Stimulated activated CD4-positive, alpha-beta T cell treated with anti-CD3 and anti-CD28 coated beads, Interleukin-15, amount 100 ng/mL, for 24 hours (primary cell): ENCODE measurements around the gene BCDIN3D.
"Not testable (repeated sequence)": the region's sequence is repeated elsewhere in the genome, so short reads cannot be mapped to it uniquely, and the experiment has no call there.

Experiments used
- DNase-seq: peaks from one replicate; pipeline ENCODE4 v3.0.0-alpha.2; 2020

The BCDIN3D gene

DNA sequence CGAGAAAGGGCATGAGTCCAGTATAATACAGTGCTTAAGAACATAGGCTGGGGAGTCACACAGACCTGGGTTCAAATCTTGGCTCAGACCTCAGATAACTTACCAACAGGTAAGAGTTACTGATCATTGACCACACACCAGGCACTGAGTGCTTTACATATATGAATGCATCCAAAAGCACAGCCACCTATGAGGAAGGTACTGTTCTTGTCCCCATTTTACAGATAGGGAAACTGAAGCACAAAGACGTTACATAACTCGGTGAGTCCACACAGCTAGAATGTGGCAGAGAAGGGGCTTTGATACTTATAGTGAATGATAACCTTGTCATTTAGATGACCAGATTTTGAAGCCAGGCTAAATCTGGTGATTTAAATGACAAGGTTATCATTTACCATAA lies 33.2 kb upstream of the BCDIN3D start:
- DNase-seq = no peak

DNA sequence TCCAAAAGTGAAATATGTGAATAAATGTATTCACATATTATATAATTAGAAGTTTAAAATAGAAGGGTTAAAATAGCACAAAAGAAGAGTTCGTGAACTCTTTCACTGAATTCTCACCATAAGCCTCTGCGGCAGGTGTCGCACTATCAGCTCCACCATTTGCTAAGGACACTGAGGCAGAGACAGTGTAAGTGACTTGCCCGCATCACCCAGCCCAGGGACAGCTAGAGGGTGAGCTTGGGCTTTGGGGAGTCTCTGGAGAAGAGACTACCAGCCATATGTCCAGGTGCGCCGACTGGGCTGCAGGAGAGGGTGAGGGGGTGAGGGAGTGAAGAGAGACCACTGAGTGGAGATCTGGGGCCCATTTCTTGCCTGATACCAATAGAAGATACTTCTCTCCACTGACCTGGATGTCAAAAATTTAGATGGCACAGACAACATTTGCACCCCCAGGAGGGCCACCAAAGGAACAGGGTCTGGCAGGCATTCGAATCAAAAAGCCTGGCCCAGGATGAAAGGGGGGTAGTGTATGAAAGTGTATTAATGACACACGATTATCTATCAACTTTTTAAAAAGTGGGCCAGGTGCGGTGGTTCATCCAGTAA lies 32.3 kb upstream of the BCDIN3D start:
- DNase-seq = no peak

DNA sequence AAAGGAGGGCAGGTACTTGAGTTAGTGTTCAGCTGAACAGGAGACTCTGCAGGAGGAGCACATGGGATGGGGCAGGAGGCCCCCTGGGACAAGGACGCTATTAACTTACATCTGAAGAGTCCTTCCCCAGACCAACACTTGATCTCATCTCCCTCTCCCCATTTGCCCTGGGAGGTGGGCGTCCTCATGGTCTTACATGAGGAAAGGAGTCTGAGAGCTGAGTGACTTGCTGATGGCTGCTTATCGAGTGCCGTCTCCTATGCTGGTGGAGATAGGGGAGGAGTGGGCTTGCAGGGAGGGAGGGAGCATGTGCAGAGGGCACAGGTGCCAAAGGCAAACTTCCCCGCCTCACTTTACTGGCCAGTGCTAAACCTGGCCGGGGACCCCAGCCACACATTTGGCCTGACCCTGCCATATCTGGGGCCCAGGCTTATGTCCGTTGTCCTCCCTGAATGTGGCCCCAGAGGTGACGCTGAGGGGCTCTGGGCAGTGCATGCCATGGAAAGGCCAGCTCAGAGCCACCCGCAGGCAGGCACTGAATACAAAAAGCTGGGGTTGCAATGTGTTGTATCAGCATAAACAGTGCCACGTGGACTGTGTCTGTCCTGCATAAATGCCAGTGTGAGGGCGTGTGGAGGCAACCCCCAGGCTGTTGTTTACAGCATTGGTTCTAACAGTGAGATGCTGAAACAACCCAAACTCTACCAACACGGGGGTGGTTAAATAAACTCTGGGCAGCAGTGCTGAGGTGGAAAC lies 31.4 kb upstream of the BCDIN3D start:
- no peak for DNase-seq

DNA sequence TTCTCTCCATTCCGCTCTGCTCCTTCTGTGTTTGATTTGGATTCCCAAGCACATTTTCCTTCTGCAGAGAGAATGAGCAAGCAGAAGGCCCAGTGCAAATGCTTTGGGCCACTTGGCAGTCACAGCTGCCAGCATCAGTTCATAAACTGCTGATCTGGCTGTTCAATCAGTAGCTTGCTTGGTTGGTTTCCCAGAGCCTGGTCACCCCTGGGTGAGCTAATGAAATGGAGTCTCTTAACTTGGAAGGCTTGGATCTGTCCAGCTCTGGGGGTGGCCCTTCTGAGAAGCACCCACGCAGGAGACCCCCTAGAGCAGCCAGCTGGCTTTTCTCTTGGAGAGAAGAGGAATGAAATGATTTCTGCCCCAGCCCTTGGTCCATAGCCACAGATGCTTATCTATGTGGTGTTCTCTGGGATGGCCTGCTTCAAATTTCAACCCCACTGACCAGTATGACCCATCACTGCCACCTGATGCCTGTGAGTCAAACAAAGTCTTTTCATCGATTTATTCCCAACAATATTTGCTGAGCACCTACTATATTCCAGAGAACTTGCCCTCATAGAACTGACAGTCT lies 30.5 kb upstream of the BCDIN3D start:
- DNase-seq = no peak

DNA sequence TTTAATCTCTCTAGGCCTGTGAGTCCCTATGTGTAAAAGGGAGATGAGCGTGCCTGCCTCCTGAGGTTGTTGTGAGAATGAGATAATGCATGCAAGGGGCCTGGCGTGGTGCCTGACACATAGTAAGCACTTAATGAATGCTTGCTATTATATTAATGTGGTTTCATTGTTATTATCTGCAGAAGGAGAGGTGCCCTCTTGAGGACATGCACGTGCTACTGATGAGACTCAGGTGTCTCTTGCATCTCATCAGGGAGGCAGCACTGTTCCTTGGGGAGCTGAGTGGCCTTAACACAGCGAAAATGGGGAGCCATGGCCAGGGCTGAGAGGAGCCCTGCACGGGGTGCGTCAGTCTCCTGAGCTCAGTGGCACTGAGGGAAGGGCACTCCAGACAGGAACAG lies 29.9 kb upstream of the BCDIN3D start:
- no peak for DNase-seq

DNA sequence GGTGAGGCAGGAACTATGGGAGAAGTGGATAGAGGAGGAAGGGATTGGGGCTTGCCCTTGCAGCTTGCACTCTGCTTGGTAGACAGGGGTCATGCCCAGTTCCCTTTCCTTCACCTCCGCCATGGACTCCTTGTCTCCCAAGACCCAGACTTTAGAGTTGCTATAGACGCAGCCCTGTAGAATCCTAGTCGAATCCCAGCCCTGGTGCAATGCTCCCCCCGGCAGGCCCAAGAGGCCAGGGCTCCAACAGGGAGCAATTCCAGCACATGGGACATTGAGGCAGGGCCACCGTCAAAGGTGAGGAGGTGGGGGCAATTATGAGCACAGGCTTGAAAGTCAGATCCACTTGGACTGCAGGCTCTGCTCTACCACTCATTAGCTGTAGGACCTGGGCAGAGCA lies 29.5 kb upstream of the BCDIN3D start:
- DNase-seq = no peak

DNA sequence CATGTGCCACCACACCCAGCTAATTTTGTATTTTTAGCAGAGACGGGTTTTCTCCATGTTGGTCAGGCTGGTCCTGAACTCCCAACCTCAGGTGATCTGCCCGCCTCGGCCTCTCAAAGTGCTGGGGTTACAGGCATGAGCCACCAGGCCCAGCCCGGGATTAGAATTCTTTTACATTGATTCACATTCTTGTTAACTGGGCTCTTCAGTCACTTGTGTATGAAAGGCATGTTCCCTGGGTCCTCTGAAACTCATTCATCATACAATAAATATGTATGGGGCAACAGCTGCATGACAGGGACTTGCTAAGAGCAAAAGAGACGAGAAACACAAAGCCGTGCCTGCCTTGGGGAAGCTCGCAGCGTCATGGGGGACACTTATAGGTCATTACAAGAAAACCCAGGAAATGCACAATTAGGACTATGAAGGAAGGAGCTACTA lies 28.9 kb upstream of the BCDIN3D start:
- DNase-seq = not testable (repeated sequence)

DNA sequence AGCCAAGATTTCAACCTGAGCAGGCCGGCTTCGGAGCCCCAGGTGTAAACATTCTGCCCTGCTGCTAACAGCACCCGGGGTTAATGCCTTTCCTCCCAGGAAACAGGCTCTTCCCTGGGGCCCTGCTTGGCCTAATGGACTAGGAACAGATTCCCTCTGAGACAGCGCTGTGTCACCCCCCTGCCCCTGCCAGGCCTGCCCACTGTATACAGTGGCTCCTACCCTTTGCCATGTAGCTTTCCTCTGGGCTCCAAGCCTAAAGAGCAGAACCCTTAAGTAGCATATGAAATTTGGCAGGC lies 28.3 kb upstream of the BCDIN3D start:
- no peak for DNase-seq

DNA sequence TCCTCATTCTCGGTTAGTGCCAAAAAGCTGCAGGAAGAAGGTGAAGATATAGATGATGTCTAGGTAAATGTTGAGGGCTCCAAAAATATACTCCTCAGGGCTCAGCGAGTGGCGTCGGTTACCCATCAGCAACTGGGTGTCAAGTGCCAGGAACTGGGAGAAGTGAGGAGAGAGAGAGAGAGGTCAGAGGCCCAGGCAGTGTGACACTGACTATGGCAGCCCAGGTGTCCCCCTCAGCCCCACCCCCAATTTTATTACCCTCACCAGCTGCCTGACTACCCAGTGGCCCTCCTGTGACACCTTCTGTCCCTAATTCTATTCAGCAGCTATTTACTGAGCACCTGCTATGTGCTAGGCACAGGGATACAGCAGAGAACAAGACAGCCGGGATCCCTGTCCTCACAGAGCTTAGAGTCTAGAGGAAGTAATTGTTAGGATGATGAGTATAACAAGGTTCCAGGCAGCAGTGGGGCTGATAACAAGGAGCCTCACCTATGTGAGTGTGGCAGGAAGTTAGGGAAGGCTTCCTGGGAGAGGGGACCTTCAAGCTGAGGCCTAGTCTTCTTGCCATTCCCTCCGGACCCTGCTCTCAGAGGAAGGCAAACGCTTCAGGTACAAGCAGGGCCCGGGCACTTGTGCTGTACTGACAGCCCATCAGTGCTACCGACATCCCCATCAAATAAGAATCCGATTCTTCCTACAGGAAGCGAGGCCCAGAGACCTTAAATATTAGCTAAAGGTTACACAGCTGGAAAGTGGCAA lies 27.8 kb upstream of the BCDIN3D start:
- DNase-seq = no peak

DNA sequence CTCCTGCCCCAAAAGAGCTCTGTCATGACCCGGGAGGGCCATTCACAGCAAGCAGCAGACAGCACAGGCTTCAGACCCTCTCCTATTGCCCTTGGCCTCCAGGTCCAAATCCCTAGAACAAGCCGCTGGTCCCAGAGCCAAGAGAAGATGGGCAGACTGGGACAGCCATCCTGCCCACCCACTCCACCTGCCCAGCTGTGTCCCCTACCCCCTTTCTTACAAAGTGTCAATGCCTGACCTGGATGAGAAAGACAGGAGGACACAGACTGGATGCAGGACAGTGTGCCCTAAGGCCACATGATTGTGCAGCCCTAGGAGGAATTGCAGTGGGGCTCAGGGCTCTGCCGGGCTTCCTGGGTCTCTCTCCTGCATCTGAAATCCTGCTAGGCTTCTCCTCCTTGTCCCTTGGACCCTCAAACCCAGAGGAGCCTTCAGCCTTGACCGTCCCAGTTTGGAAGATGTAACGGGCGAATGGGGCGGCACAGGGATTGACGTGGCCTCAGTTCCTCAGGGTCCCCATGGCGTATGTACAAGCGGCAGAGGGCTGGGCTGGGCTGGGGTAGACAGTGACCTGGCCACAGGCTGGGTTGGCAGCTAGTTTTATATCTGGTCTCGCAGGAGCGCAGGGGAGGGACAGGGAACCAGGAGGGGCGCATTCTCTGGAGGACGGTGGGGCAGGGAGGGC lies 27.1 kb upstream of the BCDIN3D start:
- DNase-seq = no peak

DNA sequence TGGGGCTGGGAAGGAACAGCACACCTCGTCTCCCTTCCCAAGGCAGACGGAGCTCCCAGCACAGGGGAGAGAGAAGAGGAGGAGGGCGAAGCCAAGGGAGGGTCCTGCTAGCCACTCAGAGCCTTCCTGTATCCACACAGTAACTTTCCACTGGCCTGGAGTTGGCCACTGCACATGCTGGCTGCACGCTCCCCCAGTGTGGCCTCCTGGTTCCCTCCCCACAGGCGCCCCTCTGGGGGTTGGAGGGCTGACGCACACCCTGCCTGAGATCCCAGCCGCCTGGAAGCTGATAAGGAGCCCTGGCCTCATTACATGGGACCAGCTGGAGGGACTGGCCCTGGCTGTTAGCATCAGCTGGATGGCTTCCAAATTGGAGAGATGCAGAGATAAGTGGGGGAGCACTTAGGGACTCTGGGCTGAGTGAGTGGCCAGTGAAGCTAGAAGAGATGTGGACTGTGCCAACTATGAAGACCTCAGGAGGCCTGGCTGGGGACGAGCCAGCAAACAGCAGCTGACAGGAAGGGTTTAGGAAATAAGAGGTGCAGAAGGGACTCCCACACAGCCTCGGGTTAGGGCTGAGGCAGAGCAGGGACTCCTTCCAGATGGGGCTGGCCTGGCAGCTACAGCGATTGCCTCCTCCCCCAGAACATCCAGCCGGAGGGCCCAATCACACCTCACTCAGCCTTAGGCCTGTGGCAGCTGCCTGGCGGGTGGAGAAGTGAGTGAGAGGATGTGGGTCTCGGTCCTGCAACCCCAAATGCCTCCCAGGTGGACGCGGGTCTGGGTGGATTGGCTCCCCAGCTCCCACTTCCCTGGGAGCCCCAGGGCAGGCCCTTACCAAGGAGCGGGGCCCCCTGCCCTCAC lies 26.3 kb upstream of the BCDIN3D start:
- no peak for DNase-seq

DNA sequence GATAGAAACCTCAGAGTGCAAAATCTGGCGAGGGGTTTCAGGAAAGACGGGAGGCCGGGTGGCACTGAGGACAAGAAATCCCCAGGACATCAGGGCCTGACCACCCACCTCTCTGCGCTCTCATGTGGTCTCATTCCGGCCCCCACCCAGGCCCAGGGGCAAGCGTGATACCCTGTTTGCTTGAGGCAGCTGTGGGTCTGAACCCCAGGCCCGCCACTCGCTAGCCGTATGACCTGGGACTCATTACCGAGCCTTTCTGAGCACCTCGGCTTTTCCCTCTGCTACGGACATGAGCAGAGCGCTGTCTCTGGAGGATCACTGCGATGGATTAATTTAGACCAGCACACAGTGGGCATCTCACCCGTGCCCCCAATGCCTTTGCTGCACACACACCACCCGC lies 25.5 kb upstream of the BCDIN3D start:
- no peak for DNase-seq

DNA sequence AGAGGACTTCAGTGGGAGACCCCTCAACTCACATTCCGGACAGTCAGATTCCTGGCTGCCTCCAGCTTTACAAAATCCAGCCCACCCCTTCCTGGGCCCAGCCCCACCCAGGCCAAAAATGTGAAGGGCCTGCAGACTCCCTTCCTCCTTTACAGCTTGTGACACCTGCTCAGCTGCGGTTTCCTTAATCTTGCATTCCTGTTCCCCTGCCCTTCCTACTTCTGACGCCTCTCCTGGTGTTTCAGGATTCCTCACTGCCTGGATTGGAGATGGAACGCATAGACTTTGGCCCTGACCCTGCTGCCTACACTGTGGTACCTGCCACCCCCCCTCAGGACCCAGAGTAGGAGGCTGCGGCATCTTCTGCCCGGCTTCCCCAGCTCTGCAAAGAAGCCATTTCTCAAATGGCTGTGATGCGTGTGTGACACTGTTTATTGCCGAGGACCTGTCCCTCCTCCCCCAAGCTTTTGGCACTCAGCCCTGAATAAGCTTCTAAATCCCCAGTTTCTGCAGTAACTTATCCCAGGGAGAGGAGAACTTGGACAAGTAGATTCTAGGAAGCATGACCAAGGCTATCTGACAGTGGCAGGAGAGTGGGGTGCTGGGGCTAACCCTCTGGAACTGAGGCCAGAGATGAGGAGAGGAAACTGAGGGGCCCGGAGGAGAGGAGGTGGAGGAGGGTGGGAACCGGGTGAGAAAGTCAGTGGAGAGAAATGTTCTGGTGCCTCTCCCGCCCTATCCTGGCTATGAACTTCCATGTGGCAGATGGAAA lies 24.9 kb upstream of the BCDIN3D start:
- no peak for DNase-seq

DNA sequence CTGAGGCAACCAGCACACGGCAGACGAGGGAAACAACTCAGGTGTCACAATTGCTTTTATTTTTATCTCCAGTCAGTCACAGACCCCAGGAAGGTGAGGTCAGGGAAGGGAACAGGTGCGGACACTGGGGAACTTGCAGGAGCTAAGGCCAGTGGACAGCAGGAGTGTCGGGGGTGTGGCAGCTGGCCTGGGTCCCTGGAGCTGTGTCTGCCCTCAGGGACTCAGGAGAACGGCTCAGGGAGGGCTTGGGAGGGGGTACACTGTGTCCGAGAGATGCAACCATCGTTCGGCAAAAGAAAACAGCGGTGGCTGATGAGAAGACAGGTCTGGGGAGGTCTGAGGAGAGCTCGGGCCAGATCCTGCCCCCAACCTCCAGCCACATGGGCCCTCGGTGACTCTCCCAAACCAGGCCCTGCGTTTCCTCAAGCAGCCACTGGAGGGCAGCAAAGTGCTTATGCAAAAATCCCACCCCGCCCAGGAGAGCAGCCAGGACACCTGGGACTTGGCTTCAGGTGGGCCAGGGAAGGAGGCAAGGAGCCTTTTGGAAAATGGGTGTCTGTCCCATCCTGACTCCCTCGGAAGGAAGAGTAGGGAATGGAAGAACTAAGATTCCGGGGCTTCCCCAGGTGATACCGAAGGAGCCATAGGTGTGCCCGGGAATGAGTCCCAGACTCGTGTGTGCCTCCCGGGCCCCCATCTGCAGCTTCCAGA lies 24.1 kb upstream of the BCDIN3D start:
- DNase-seq = peak; percentile 80

DNA sequence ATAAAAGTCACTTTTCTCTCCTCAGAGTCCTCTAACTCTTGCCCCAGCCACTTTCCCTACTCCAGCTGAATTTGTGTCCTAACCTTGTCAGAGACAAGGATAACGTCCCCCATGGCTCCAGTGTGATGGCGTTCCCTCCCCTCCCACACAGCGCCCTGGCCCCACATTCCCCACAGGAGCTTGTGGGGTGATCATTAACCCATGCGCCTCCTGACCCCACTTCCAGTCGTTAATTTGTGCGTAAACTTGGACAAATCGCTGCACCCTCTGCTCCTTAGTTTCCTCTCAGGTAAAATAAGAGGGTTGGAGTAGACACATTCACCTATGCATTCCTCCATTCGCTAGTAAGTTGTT lies 22.9 kb upstream of the BCDIN3D start:
- DNase-seq = no peak

DNA sequence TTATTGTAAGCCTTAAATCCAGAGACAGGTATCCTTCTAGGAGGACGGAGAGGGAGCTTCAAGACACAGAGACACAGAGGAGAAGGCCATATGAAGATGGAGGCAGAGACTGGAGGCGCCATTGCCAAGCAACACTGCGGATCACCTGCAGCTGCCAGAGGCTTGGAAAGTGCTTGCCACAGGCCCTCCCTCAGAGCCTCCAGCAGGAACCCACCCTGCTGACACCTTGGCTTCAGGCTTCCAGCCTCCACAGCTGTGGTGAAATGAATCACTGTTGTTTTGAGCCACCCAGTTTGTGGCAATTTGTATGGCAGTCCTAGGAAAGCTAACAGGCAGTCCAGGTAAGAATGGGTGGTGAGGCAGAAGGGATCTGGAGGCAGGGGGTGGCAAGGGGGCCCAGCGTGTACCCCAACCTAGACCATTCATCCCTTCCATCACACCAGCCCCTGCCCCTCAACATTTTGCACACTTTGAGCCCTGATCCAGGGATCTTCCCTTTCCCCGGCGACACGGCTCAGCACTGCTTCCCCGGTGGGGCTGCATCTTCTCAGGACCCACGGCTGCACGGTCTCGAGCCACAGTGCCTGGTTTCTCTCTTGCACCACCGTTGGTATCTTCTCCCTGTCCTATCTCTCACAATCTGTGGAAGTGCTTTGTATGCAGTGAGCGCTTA lies 22.3 kb upstream of the BCDIN3D start:
- no peak for DNase-seq

DNA sequence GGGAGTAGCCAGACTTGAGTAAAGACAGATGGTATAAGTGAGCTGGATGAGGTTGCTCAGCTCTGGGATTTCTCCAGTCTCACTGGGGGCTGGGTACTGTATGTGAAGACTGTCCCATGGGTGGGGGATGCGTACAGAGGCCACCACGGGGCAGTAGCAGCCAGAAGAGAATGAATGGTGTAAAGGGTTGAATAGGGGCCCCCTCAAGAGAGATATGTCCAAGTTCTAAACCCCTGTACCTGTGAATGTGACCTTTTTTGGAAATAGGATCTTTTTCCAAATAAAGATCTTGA lies 21.8 kb upstream of the BCDIN3D start:
- no peak for DNase-seq

DNA sequence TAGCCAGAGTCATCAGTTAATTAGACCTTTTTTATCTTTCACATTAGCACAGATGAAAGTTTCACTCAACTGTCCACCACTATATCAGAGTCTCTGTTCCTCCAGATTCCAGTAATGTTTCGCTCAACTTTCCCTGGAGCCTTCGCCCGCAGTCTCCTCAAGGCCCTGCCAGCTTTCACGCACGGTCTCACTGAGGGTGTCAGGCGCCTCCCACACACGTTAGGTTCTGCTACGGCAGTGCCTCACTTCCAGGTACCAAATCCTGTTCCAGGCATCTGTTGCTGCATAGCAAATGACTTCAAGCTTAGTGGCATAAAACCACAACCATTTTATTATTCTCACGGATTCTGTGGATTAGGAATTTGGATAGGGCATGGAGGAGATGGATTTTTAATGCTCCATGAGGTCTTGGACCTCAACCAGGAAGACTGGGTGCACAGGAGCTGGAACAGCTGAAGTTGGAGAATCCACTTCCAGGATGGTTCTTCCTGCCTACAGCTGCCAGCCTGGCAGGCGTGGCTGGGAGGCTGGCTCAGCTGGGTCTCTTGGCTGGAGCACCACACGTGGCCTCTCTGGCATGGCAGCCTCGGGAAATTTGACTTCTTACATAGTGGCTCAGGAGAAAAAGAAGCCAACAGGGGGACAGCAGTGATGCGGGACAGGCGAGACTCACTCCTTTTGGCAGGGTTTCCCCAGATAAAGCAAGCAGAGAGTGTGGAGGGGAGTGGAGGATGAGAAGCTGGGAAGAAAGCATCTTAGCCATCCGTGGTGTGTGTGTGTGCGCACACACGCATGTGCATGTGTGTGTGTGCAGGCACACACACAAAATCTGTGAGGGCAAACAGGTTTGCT lies 21.3 kb upstream of the BCDIN3D start:
- DNase-seq = no peak

DNA sequence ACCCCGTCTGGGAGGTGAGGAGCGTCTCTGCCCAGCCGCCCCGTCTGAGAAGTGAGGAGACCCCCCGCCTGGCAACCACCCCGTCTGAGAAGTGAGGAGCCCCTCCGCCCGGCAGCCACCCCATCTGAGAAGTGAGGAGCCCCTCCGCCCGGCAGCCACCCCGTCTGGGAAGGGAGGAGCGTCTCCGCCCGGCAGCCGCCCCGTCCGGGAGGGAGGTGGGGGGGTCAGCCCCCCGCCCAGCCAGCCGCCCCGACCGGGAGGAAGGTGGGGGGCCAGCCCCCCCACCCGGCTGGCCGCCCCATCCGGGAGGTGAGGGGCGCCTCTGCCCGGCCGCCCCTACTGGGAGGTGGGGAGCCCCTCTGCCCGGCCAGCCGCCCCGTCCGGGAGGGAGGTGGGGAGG lies 18.0 kb upstream of the BCDIN3D start:
- DNase-seq = not testable (repeated sequence)

DNA sequence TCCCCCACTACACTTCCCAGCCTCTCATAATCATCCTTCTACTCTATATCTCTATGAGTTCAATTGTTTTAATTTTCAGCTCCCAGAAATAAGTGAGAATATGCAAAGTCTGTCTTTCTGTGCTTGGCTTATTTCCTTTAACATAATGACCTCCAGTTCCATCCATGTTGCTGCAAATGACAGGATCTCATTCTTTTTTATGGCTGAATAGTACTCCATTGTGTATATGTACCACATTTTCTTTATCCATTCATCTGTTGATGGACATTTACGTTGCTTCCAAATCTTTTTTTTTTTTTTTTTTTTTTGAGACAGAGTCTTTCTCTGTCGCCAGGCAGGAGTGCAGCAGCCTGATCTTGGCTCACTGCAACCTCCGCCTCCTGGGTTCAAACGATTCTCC lies 13.0 kb upstream of the BCDIN3D start:
- DNase-seq = not testable (repeated sequence)
